HG03139 (cell line): ENCODE data around the gene SLC9C2.
"Not testable (repeated sequence)": the region's sequence is repeated elsewhere in the genome, so short reads cannot be mapped to it uniquely, and the experiment has no call there.

ENCODE experiments used
- ATAC-seq: cut with Tn5 transposase; IDR thresholded peaks from one replicate; pipeline ENCODE4 v1.9.1; 2021; ENCODE audit not compliant: unreplicated experiment

The SLC9C2 gene

DNA sequence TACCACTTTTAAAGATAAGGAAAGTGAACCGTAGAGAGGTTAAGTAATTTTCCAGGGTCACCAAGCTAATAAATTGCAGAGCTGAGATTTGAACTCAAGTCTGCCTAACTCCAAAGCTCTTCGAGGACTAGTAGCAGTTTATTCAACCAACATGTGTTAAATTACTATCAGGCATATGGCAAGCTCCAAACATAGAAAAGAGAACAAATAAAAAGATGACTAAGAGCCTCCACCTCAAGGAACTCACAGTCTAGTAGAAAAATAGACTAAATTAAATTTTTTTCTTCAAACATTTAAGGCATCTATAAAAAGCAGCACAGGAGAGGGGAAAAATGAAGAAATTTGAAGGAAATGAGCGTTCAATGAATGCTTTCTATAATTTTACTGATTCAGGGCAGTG lies 22.2 kb downstream of the SLC9C2 start:
- no peak for ATAC-seq

DNA sequence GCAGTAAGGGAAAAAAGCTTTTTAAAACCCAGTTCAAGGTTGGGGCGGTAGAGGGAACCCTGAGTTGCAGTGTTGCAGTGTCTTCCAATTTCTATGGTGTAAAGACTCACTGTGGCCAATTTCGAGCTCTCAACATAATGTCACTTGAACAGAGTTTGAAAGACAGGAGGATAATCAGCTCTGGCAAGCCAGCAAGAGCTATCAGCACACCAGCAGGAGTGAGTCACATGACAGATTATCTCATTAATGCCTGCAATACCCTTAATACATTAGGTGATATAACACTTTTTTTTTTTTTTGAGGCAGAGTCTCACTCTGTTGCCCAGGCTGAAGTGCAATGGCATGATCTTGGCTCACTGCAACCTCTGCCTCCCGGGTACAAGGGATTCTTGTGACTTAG lies 22.8 kb downstream of the SLC9C2 start:
- no peak for ATAC-seq

DNA sequence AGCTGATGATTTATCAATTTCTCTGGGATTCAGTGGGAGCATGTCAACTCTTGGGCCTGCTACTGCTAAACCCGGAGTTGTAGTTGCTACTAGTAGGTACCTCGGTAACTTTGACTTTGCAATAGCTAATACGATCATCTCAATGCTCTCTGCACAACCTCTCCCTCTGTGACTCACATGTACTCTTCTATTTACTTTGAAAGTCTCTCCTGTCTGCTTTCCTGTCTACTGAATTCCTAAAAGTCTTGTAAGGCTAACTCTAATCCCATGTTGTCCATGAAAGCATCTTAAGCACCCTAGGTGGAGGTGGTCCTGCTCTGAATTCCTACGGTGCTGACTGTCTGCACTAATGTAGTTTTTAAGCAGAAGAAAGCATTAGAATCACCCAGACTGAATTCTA lies 29.3 kb downstream of the SLC9C2 start:
- ATAC-seq = no peak

DNA sequence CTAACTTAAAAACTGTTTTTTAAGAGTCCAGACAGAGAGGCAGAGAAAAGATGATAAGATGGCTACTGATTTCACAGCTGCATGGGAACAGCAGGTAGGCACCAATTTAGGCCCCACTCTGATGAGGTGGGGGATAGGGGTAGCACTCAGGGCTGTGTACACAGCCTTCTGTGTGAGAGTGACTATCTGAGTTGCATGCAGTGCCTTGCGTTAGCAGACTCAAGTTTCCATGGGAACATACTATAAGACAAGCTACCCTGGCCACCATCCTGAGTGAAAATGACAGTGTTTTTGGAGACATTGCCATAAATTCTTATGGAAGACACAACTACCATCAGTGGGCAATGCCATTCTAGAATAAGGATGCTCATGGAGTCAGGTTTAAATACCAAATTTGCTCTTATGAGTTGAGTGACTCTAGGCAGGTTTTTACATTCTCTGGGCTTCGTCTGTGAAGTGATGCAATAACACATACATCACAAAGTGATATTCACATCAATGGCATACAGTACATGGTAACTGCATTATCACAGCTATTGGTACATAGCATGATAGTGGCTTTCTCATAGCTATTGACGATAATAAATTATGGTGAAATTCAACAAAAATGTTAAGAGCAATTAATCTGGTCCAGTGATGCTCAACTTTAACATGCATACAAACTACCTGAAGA lies 30.5 kb downstream of the SLC9C2 start:
- ATAC-seq = no peak

DNA sequence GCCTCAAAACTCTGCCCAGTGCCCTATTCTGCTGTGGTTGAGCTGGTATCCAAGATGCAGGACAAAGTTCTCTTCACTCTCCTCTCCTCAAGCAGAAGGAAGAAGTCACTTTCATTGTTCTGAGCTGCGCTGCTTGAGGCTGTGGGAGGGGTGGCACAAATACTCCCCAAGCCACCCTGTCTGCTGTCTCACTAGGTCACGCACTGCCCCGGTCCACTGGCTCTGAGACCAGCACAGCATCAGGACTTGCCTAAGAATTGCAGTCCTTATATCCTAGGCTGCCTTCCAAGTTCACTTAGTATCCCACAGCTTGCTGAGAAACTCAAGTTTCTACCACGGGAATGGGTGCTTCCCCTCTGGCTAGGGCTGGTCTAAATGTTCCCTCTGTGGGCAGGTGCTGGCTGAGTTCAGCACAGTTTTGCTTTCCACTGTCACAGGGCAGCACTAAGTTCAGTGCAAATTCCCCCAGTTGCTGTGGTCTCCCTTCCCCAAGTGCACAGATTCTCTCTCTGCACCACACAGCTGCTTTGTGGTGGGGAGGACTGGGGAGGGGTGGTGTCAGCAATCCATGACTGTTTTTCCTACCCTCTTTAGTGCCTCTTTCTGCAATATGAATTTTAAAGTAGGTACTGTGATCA lies 32.4 kb downstream of the SLC9C2 start:
- ATAC-seq = no peak

DNA sequence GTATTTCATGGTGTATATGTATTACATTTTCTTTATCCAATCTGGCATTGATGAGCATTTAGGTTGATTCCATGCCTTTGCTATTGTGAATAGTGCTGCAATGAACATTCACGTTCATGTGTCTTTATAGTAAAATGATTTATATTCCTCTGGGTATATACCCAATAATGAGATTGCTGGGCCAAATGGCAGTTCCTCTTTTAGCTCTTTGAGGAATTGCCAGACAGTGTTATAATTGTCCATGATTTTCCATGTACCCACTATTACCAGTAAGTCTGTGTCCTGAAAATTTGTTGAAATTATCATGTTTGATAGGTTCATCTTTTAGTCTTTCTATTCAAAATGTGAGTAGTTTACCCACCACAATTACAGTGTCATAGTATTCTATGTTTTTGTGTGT lies 34.4 kb downstream of the SLC9C2 start:
- ATAC-seq = no peak

DNA sequence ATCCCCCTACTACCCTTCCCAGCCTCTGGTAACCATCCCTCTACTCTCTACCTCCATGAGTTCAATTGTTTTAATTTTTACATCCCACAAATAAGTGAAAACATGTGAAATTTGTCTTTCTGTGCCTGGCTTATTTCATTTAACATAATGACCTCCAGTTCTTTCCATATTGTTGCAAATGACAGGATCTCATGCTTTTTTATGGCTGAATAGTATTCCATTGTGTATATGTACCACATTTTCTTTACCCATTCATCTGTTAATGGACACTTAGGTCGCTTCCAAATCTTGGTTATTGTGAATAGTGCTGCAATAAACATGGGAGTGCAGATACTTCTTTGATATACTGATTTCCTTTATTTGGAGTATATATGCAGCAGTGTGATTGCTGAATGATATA lies 39.0 kb downstream of the SLC9C2 start:
- not testable (repeated sequence) for ATAC-seq

DNA sequence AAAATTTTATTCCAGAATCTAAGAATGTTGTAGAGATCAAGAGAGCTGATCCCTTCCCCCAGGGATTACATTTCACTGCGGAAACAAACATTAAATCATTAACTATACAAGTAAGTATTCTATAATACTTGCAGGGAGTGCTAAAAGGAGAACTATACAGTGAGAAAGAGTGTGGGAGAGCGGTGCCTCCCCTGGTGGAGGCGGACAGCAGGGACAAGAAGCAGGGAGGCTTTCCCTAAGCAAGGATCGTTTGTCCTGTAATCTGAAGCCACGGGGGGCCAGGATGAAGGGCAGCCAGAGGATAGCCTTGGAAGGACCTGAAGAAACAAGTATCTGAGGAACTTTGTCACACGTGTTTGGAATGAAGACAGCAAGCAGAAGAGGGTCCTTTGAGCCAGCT lies 40.1 kb downstream of the SLC9C2 start:
- ATAC-seq = no peak

DNA sequence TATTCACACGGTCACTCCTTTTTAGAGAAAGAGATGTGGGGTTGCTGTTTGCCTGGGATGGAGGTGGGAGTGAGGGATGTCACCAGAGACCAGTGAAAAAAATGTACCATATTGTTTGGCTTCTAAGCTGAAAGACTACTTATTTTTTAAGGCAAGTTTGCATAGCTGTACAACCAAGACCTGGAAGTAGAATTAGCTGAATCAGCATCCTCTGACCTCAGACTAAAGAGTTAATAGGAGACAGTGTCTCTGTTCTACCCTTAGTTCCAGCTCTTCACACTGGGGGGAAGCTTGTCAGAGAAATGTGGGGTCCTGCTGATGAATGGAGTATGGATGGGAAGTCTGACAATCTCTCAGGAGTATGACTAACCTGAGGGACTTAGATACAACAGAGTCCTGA lies 41.6 kb downstream of the SLC9C2 start:
- ATAC-seq = no peak

DNA sequence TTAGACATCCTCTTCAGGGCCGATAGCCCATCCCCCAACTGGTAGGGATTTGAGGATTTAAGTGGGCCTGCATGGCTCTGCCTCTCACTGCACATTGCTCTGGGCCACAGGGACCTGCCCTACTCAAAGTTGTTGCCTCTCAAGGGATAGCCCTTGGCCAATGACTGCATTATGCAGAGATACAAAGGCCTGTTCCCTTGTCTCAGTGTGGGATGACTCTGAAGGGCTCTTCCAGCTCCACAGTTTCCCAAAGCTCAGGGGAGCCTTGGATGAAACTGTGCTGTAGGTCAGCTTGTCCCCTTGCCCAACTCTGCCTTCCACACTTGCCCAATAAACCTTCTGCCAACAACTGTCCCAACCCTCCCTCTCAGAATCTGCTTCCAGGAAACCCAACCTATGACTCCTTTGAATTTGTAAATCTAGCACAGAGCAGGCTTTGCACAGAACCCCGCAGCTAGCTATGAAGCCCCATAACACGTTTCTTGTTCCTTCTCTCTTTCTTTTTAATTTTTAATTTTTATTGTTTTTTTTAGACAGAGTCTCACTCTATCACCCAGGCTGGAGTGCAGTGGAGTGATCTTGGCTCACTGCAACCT lies 42.5 kb downstream of the SLC9C2 start:
- no peak for ATAC-seq

DNA sequence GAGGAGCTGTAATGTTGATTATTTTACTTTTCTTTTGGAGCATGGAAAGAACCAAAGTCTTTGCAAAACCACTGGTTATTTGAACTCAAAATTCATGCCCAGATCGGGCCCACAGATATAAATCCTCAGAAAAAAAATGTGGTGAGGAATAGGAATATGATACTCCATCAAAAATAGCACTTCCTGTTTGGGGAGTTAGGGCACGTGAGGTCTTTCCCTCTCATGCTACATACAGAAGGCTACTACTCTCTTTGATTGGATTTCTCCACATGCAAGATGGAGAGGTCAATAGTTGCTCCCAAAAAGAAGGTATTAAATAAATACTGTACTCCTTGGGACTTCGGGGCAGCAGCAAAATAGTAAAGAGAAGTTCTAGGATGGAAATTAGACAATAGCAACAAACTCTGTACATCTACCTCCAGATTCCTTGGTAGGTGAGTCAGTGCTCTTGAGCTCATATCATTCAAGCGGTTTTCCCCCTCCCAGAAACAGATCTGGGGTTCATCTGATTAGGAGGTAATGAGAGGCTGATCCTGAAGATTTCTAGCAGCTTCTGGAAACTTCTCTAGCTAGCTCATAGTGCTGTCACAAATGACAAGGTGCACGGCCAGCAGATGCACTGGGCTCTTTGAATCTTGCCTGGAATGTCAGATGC lies 47.1 kb downstream of the SLC9C2 start:
- ATAC-seq = no peak

DNA sequence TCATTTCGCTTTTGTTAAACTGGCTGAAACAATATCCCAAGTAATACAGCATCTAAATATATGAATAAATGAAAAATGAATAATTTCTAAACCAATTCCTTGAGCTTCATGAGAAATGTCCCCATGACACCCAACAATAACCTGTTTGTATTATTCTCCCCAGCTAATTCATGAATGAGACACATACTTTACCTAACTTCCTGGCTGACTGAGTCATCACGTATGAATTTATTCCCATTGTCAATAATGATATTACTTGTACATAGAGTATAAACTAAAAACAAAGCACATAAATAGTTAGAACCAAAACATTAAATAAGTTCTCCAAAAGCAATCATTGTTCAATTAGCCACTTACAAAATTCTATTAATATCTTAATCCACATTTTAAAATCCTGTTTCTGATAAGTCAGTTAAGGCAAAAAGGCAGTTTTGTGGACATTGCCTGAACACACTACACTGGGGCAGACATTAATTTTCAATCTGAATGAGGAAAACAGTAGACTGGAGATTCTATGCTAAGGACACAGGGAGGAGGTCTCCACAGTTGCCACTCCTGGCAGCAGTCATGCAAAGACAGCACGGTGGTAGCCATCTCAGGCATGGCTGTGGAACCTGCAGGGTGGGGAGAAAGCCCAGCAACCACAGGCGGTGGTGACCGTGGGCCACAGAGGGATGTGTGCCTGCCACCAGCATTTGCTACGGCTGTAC lies 48.2 kb downstream of the SLC9C2 start:
- ATAC-seq = no peak

DNA sequence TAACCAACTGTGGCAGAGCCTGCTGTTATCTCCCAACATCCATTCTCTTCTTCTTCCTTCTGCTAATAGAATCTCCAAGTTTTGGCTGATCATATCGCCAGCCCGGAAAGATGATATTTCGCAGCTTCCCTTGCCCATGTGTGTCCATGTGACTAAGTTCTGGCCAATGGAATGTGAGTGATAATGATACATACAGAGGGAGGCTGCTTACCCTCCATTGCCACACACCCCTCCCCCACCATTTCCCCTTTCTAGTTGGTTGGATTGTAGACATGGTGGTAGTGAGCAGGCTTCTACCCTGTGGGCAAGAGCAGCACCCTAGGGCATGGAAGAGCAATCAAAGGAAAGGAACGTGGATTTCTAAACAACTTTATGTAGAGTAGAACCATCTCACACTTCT lies 48.8 kb downstream of the SLC9C2 start:
- ATAC-seq = no peak

DNA sequence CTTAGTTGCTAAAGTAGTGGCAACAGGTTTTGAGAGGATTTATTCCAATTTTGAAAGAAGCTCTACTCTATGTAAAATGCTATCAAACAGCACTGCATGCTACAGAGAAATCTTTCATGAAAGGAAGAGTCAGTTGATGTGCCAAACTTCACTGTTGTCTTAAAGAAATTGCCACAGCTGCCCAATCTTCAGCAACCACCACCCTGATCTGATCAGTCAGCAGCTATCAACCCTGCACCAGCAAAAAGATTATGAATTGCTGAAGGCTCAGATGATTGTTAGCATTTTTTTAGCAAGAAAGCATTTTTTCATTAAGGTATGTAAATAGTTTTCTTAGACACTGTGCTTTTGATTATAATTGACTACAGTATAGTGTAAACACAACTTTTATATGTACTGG lies 49.6 kb downstream of the SLC9C2 start:
- no peak for ATAC-seq

DNA sequence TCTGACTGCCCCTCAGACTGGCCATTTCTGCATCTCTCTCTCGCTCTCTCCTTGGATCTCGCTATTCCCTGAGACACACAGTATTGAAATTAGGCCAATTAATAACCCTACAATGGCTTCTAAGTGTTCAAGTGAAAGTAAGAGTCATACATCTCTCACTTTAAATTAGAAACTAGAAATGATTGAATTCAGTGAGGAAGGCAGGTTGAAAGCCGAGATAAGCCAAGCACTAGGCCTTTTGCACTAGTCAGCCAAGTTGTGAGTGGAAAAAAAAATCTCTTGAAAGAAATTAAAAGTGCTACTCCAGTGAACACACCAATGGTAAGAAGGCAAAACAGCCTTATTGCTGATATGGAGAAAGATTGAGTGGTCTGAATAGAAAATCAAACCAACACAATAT lies 51.2 kb downstream of the SLC9C2 start:
- no peak for ATAC-seq

DNA sequence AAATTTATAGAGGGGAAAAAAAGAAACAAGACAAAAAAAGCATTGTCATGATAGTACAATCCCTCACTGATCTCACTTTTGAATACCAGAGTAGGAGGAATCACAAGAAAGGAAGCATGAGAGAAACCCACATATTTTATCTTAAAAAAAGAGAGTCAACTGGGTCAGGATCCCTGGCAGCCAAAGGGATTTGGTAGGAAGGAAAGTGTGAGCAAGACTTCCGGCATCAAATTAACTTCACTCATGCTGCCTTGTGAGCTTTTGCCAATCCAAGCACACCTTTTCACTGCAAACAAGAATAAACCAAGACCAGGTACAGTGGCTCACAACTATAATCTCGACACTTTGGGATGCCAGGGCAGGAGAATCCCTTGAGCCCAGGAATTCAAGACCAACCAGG lies 53.1 kb downstream of the SLC9C2 start:
- ATAC-seq = no peak

DNA sequence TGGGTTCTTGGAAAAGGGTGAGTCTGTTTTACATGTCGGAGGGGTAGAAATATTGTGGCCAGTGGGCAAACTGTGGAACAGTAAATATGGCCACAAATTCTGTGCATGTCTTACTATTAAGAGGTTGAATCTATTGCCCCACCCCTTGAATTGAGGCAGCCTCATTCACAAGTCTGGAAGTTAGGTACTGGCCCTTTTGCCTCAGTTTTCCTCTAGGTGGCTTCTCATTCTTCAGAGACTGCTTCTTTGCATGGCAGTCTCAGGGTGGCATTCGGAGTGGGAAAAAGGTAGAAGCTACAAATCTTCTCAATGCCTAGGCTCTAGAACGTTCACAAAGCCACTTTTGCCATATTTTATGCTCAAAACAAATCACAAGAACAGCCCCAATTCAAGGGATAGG lies 57.2 kb downstream of the SLC9C2 start:
- no peak for ATAC-seq

DNA sequence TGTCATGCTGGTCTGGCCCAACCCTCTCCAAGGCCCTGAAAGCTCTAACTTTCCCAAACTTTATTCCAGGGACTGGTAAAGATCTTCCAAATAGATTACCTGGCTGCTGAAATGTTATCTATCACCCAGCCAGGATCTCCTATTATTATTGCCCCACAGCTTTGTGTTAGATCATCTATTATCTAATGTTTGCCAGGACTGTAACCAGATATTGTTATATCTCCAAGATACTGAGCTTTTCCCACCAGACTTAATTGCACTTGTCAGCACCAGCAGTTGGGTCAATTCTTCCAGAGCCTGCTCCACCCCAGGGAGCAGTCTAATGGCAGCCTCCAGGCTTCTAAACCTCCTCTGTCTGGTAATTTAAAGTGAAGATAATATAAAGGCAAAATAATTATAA lies 66.6 kb downstream of the SLC9C2 start:
- ATAC-seq = no peak

DNA sequence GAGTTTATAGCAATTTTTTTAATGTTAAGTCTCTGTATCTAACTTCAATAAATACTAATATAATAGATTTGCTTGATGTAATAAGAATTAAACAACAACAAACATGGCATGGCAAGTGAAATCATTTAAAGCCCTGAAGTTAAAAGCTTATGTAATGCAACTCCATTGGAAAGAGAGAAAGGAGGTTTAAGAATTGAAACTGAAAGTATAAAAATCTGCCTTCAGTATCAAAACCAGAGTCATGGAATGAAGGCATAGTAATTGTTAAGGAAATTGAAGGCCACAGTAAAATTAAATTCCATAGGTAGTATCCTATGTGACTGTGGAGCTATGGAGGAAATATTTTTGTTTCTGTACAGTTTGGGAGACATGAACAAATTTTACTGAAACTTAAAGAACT lies 70.6 kb downstream of the SLC9C2 start:
- no peak for ATAC-seq

DNA sequence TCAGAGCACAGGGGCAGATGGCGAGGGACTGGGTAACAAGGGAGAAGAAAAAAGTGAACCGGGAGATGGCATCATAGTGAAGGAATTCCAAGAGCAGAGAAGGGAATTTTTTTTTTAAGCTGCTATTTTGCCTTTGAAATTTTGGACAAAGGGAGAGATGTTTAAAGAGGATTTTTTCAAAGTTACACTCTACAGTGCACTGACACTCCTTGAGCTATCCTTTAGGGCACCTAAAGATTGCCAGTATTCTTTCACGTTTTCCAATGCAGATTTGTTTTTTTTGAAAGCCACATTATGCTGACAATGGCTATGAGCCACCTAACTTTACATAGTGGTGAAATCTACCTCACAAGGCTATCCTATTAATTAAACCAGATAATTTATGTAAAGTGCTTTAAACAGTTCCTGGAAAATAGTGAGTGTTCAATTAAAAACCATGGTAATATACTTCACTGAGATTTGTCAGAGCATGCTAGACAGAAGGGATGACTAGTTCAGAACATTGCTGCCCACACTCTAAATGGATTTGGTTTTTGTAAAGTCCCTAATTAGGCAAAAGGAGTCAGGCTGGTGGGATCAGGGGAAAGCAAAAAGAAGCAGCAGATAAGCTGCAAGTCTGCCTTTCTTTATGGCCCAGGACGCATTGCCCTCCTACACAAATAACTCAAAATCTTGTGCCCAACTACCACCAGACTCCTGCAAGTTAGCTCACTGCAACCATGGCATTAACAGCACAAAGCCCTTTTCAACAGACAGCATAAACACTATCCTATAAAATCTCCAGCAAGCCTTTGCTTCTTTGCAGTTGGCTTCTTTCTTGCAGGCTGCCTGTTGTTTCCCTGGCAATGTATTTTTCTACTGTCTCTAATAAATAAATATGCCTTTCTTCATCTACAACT lies 71.8 kb downstream of the SLC9C2 start:
- no peak for ATAC-seq

DNA sequence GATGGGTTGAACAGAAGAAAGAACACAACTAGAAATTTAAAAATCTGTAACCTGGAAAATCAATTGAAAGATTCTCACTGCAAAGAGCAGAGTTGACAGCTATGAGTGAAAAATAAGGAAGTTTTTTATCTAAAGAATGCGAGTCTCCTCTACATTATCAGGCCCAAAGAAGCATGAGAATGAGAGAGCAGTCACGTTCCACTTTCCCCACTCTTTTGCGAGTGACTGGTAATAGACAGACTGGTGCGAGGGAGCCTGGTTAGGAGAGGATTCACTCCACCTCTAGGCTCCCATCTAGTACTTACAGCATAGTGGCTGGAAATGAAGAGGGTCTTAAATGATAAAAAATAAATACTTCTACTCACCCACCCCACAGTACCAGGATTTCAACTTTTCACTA lies 73.8 kb downstream of the SLC9C2 start:
- ATAC-seq = no peak
